Effector memory CD8-positive, alpha-beta T cell (primary cell): Measurements from ENCODE around the gene IPO13.
A peak's percentile ranks its signal among the peaks of the same experiment; 100 is the strongest.

Experiments
- ATAC-seq: fragments of 150-1000 bp; cut with Tn5 transposase; replicated peaks from 2 replicates; pipeline ENCODE4 v1.10.0; 2021; ENCODE audit warnings: mild to moderate bottlenecking, moderate library complexity
- DNase-seq, 3 experiments: peaks; one replicate each; pipeline ENCODE4 v3.0.0; 2021
- H3K27ac Mint-ChIP-seq, 2 donors: one replicate each; pipeline ENCODE4 v1.8.0; 2022; ENCODE audit warnings: mild to moderate bottlenecking in 2 of 2, mixed read lengths in 2 of 2, moderate library complexity in 2 of 2
- H3K27me3 Mint-ChIP-seq, 2 donors: one replicate each; pipeline ENCODE4 v1.8.0; 2022; ENCODE audit warnings: mixed read lengths in 2 of 2
- H3K36me3 Mint-ChIP-seq: one replicate; pipeline ENCODE4 v1.8.0; 2022; ENCODE audit warnings: mild to moderate bottlenecking, moderate library complexity, mixed read lengths; ENCODE audit not compliant: insufficient read depth
- H3K4me1 Mint-ChIP-seq, 2 donors: one replicate each; pipeline ENCODE4 v1.8.0; 2022; ENCODE audit warnings: low read depth in 2 of 2, mixed read lengths in 2 of 2
- H3K4me3 Mint-ChIP-seq, 2 donors: one replicate each; pipeline ENCODE4 v1.8.0; 2022; ENCODE audit warnings: mild to moderate bottlenecking in 2 of 2, mixed read lengths in 2 of 2, moderate library complexity in 2 of 2
- H3K9me3 Mint-ChIP-seq, 2 donors: one replicate each; pipeline ENCODE4 v1.8.0; 2022; ENCODE audit warnings: mixed read lengths in 2 of 2

The IPO13 gene

DNA sequence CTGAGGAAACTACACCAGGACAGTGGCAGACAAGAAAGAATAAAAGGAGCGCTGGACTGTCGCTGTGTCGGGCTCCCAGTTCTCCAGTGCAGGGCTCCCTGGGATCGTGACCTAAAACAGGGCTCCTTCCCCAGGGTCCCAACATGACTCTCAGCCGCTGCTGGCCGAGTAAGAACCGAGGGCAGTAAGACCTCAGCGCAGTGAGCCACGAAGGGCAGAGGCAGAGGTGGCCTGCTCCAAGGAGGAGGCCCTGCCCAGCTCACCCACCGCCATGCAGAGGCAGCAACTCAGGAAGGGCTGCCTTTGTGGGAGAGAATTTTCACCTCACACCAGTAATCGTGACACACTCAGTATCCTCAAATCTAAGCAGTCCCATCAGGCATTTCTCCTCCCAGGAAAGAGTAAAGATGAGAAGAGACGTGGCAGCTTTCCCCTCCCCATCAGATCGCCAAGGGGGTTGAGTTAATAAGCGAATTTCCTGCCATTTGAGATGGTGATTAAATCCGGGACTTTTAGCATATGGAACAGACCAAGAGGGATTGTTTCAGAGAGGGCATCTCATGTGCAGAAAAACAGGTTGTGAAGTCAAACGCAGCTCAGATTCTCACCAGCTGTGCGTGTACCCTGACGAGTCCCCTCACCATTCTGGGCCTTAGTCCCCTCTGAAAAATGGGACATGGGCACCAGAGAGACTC lies 32.9 kb upstream of the IPO13 start:
- H3K36me3 Mint-ChIP-seq, result peaks cover 3% of the 10 kb centered on the region

DNA sequence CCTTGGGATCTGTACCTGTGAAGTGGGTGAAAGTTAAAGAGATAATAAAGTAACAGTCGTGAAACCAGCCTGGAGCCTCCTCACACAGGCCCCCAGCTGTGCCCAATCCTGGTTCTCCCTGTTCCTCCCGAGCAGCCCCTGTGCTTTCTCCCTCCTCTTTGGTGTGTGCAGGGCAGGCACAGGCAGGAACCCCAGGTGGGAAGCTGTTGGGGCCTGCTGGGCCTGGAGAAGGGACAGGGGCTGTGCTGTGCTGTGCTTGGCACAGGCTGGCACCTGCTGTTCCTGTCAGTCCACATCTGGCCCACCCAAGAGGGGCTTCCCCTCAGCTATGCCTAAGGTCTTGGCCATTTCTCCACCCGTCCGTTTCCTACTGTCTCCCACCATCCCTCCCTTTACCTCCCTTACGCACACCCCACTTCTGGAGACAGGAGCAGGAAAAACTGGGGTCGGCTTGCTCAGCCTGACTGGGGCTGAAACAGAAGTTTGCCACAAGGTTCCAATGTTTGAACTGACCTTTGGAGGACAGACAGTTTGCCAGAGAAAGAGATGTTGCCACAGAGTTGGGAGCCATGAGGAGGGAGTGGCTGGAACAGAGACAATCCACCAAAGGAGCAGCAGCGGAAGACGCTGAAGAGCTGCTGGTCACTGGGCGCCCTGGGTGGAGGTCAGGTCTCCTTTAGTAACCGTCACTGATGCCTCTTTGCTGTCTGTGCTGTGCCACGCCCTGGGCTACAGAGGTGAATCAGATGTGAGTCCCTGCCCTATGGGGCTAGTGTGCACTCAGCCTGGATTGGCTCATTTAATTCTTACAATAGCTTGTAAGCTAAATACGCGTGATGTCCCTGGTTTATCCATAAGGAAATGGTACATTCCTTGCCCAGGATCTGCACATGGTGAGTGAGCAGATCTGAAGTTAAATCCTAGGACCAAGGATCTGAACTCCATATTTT lies 31.9 kb upstream of the IPO13 start:
- H3K9me3 Mint-ChIP-seq, result no peaks in the 10 kb centered on the region
- no peak overlapping the region for H3K27ac Mint-ChIP-seq
- H3K36me3 Mint-ChIP-seq, result peaks cover 3% of the 10 kb centered on the region
- no peak overlapping the region for H3K4me3 Mint-ChIP-seq
- ATAC-seq (no peak), DNase-seq (no peak)
- peaks cover 0 to 2% of the 10 kb centered on the region in 2 donors for H3K4me1 Mint-ChIP-seq
- no peaks in the 10 kb centered on the region for H3K27me3 Mint-ChIP-seq

More for the DNA sequence above, 32.9 kb upstream of the IPO13 start:
- Mint-ChIP-seq H3K4me3 (no peak overlapping the region), H3K9me3 (no peaks in the 10 kb centered on the region), H3K4me1 (no peaks in the 10 kb centered on the region), H3K27ac (no peak overlapping the region), H3K27me3 (no peaks in the 10 kb centered on the region)
- ATAC-seq (no peak), DNase-seq (no peak)

DNA sequence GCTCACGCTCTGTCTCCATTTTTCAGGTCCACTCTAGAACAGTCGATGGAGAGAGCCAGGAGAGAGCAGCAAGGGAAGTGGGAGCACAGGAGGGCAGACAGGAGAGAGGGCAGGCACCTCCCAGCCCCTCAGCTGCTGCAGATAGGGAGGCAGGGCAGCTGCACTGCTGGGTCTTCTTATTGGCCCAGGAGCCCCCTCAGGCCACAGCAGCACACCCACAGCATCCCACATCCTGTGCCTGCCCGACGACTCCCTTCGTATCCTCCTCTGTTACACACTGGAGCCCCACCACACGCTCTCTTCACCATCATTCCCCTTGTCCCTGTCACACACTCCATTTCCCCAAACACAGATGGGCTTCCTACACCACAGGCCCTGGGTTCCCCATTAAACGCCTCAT lies 26.8 kb upstream of the IPO13 start:
- Mint-ChIP-seq H3K27me3 (no peaks in the 10 kb centered on the region), H3K36me3 (no peaks in the 10 kb centered on the region), H3K27ac (no peak overlapping the region), H3K4me3 (no peak overlapping the region), H3K9me3 (no peaks in the 10 kb centered on the region), H3K4me1 (peaks cover 0 to 2% of the 10 kb centered on the region in 2 donors)
- ATAC-seq (no peak), DNase-seq (no peak)

DNA sequence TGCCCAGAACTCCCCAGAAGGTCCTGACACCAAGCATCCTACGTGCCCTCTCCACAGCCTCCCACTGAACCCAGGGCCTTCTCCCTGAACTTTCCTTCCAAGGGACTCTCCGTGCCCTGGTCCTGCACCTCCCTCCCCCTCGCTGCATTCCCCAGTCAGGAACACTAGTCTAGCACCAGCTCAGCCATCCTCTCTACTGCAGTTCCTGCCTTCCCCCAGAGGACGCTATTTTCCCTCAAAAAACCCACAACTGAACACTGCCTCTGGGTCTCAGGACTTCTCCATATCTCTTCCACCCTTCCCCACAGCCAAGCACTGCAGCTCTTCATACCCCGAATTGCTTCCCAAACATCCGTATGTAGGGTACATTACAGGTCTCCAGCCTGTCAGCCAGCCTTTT lies 25.7 kb upstream of the IPO13 start:
- no peak for DNase-seq
- Mint-ChIP-seq H3K27ac (no peak overlapping the region), H3K4me1 (peaks cover 0 to 2% of the 10 kb centered on the region in 2 donors), H3K9me3 (no peaks in the 10 kb centered on the region), H3K4me3 (no peak overlapping the region), H3K36me3 (no peaks in the 10 kb centered on the region), H3K27me3 (no peaks in the 10 kb centered on the region)
- ATAC-seq, result no peak

DNA sequence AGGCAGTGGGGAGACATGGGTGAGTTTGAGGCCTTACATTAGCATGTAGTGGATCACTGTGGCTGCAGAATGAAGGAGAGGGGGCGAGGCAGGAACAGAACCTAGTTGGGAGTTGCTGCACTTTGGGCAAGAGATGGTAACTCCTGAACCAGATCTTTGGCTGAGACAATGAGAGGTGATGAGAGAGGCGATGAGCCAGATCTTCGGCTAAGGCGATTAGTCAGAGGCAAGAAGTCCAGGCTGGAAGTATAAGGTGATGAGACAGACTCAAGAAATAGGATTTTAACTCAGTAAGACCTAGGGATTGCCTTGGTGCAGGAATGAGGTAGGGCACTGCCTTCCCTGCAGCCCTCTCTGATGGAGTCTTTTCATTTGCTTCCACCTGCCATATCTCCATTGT lies 22.2 kb upstream of the IPO13 start:
- ATAC-seq (no peak), DNase-seq (no peak)
- Mint-ChIP-seq H3K27ac (peak overlapping the region in 1 of 2 donors; percentile 2), H3K36me3 (peaks cover under 1% of the 10 kb centered on the region), H3K9me3 (no peaks in the 10 kb centered on the region), H3K4me3 (no peak overlapping the region), H3K4me1 (no peaks in the 10 kb centered on the region), H3K27me3 (no peaks in the 10 kb centered on the region)

DNA sequence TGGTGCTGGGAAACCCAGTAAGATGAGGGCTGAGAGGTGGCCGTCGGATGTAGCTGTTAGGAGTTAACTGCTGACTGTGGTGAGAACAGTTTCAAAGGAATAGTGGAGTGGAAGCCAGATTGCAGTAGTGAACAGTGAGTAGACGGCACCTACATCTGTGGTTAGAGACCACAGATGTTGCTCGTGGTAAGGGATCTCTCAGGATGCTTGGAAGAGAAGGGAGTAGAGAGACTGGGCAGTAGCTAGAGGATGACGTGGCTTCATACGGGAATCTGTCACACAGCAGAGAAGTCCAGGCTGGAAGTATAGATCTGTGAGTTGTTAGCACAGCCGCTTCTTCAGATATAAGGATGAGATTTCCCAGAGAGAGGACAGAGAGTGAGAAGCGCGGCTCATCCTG lies 20.9 kb upstream of the IPO13 start:
- no peak for ATAC-seq
- Mint-ChIP-seq H3K27me3 (no peaks in the 10 kb centered on the region), H3K9me3 (no peaks in the 10 kb centered on the region), H3K4me1 (no peaks in the 10 kb centered on the region), H3K4me3 (no peak overlapping the region), H3K27ac (no peak overlapping the region), H3K36me3 (peaks cover 3% of the 10 kb centered on the region)
- no peak for DNase-seq

DNA sequence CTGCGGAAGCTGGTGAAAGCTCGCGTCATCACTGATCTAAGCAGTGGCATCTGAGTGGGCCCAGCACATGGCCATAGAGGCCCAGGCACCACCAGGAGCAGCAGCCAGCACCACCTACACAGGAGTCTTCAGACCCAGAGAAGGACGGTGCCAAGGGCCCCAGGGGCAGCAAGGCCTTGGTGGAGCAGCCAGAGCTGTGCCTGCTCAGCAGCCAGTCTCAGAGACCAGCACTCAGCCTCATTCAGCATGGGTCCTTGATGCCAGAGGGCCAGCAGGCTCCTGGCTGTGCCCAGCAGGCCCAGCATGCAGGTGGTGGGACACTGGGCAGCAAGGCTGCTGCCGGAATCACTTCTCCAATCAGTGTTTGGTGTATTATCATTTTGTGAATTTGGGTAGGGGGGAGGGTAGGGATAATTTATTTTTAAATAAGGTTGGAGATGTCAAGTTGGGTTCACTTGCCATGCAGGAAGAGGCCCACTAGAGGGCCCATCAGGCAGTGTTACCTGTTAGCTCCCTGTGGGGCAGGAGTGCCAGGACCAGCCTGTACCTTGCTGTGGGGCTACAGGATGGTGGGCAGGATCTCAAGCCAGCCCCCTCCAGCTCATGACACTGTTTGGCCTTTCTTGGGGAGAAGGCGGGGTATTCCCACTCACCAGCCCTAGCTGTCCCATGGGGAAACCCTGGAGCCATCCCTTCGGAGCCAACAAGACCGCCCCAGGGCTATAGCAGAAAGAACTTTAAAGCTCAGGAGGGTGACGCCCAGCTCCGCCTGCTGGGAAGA lies 16.4 kb upstream of the IPO13 start:
- Mint-ChIP-seq H3K9me3 (no peaks in the 10 kb centered on the region), H3K27ac (no peak overlapping the region), H3K4me3 (no peak overlapping the region), H3K4me1 (peaks cover 0 to 10% of the 10 kb centered on the region in 2 donors), H3K27me3 (peaks cover 2 to 30% of the 10 kb centered on the region in 2 donors), H3K36me3 (peaks cover 7% of the 10 kb centered on the region)
- no peak for ATAC-seq
- DNase-seq, result no peak

DNA sequence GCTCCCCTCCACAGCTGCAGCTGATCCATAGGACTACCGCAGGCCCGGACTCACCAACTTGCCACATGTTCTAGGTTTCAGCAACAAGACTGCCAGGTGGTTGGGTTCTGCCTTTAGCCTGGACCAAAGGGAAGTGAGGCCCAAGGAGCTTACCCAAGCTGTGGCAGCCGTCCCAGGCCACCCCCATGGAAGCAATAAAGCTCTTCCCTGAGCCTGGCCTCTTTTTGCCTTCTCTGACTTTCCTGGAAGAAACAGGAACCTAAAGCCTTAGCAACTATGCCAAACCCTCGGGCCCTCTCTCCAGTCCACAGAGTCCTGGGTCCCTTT lies 15.8 kb upstream of the IPO13 start:
- Mint-ChIP-seq H3K4me1 (peaks cover 0 to 10% of the 10 kb centered on the region in 2 donors), H3K27ac (no peak overlapping the region), H3K36me3 (peaks cover 7% of the 10 kb centered on the region), H3K9me3 (no peaks in the 10 kb centered on the region), H3K27me3 (peaks cover 6 to 35% of the 10 kb centered on the region in 2 donors), H3K4me3 (no peak overlapping the region)
- DNase-seq (no peak), ATAC-seq (no peak)

DNA sequence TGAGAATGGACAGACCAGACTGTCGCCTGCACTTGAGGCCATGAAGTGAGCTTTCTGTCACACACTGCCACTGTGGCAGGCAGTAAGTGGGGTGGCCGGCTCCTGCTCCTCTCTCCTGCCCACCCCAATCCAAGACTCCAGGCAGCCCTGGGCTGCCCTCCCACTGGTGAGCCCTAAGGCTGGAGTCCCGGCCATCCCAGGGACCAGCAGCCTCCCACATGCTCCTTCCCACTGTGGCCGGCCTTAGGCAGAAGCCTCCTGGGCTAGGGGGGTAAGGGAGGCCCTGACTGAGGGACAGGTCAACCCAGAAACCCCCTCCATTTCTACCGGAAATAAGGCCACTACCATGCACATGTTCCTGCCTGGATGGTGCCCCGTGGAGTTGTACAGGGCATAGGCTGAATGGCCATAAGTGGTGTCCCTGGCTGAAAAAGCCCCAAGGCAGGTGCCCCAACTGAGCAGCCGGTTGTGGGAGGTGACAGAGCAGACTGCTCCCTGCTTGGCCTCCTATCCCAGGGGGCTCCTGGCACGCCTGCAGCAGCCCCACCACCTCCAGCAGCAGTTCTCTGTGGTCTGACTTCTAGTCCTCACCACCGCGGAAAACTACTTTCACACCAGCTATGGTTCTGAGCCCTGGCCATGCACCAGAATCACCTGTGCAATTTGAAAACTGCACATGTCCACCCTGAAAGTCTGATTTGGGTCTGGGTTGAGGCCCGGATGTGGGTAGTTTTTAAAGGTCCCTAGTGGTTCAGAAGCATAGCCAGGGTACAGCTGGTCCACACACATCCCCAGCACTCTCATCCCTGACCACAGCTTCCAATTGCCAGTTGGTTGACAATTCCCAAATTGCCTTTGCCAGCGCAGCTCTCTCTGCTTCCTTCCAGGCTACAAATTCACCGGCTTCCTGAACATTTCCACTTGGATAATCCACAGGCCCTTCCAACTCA lies 14.8 kb upstream of the IPO13 start:
- peak overlapping the region in 1 of 2 donors; percentile 3 for H3K27ac Mint-ChIP-seq
- H3K36me3 Mint-ChIP-seq, result peaks cover 7% of the 10 kb centered on the region

DNA sequence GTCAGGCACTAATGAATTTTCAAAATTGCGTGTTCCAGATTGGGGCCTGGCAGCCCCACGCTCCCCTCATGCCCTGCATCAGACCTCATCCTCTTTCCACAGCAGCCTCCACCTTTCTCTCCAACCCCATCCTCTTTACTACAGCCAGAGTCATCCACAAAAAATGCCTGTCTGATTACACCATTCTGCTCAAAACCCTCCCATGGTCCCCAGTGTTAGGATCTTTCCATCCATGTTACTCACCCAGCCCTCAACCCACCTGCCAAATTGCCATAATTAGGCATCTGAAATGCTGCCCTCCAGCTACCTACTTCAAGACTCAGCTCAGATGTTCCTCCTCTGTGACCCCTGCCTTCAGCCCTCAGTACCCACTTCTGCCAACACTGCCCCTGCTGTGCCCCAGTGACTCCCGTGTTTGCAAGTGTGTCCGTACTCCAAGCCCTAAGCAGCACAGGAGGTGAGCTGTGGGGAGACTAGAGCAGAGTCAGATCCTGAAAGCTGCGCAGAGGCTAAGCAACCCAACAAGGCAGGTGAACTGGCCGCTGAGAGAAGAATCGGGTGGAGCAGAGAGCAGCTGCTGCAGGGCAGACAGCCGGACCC lies 13.9 kb upstream of the IPO13 start:
- Mint-ChIP-seq H3K36me3 (peaks cover 7% of the 10 kb centered on the region), H3K27ac (peak overlapping the region in 1 of 2 donors; percentile 3), H3K4me3 (no peak overlapping the region), H3K27me3 (peaks cover 6 to 42% of the 10 kb centered on the region in 2 donors), H3K9me3 (no peaks in the 10 kb centered on the region), H3K4me1 (peaks cover 0 to 10% of the 10 kb centered on the region in 2 donors)
- ATAC-seq, result no peak
- DNase-seq, result no peak

More for the DNA sequence above, 14.8 kb upstream of the IPO13 start:
- no peak overlapping the region for H3K4me3 Mint-ChIP-seq
- peaks cover 0 to 10% of the 10 kb centered on the region in 2 donors for H3K4me1 Mint-ChIP-seq
- ATAC-seq, result no peak
- DNase-seq, result no peak
- H3K9me3 Mint-ChIP-seq, result no peaks in the 10 kb centered on the region
- peaks cover 6 to 42% of the 10 kb centered on the region in 2 donors for H3K27me3 Mint-ChIP-seq

DNA sequence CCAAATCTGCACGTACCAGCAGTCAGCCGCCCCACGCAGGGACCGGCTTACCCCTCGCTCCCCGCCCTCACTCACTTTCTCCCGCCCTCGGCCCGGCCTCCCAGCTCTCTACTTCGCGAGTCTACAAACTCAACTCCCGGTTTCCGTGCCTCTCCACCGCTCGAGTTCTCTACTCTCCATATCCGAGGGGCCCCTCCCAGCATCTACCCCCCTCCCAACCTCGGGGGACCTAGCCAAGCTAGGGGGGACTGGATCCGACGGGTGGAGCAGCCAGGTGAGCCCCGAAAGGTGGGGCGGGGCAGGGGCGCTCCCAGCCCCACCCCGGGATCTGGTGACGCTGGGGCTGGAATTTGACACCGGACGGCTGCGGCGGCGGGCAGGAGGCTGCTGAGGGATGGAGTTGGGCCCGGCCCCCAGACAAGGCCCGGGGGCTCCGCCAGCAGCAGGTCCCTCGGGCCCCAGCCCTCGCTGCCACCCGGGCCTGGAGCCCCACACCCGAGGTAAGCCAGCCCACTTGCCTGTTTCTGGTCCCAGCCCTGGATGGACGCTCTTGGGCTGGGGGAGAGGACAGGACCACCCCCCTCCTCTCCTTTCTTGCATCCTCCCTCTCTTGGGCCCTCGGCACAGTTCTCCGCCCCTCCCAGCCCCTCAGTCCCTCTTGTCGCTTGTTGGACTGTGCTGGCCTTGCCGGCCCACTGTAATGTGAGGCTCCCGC lies 13.2 kb upstream of the IPO13 start, which contains the start of gene ARTN:
Gene ARTN (plus strand): TSS at position 416 of the 715 bp plus-strand sequence. CDS start 1,856 bp downstream, outside the sequence.
- peaks cover 0 to 10% of the 10 kb centered on the region in 2 donors for H3K4me1 Mint-ChIP-seq
- peak within 1 kb of the TSS in 1 of 2 donors; percentile 47 for H3K4me3 Mint-ChIP-seq
- peaks cover 9% of the 10 kb centered on the region for H3K36me3 Mint-ChIP-seq
- ATAC-seq (no peak), DNase-seq (no peak)
- peak within 1 kb of the TSS in 1 of 2 donors; percentile 3 for H3K27ac Mint-ChIP-seq
- peaks cover 6 to 42% of the 10 kb centered on the region in 2 donors for H3K27me3 Mint-ChIP-seq
- H3K9me3 Mint-ChIP-seq, result no peaks in the 10 kb centered on the region
